Gastrocnemius medialis (tissue), 4 donors: ENCODE measurements around the gene PCSK6. TPM values are rescaled to one million over a fixed set of nuclear protein-coding genes. Genes with fewer than 3 reads are reported as not detected.
A peak's percentile ranks its signal among the peaks of the same experiment; 100 is the strongest.

Source experiments
- ATAC-seq, 2 donors: fragments of 150-250 bp; one replicate each; pipeline ENCODE4 v1.9.1; 2016
- DNase-seq, 2 donors: peaks; one replicate each; pipeline ENCODE4 v3.0.0-alpha.2; 2019
- H3K27ac ChIP-seq, 4 donors: fragments of 200-600 bp; sonication (generic); 1 replicate in 1 of 4; 2 replicates in 3 of 4; pipeline ENCODE4 v1.5.1; 2016 to 2018; ENCODE audit warnings: mild to moderate bottlenecking in 2 of 4, moderate library complexity in 1 of 4
- H3K27me3 ChIP-seq, 3 donors: fragments of 200-600 bp; sonication (generic) in 2 of 3; 1 replicate in 1 of 3; 2 replicates in 2 of 3; pipeline versions ENCODE4 v1.5.1 to v1.6.0; 2016 to 2019; ENCODE audit warnings: mild to moderate bottlenecking in 1 of 3, moderate library complexity in 1 of 3
- H3K36me3 ChIP-seq, 2 donors: fragments of 200-600 bp; sonication (generic) in 1 of 2; one replicate each; pipeline ENCODE4 v1.5.1; 2017 to 2018
- H3K4me1 ChIP-seq, 2 donors: fragments of 200-600 bp; sonication (generic) in 1 of 2; one replicate each; pipeline ENCODE4 v1.5.1; 2016 to 2017; ENCODE audit warnings: mild to moderate bottlenecking in 2 of 2
- H3K4me3 ChIP-seq, 4 donors: fragments of 200-600 bp; sonication (generic) in 3 of 4; 1 replicate in 1 of 4; 2 replicates in 3 of 4; pipeline ENCODE4 v1.5.1; 2016 to 2019; ENCODE audit warnings: mild to moderate bottlenecking in 2 of 4
- H3K9me3 ChIP-seq, 3 donors: fragments of 200-600 bp; sonication (generic) in 2 of 3; 1 replicate in 1 of 3; 2 replicates in 2 of 3; pipeline ENCODE4 v1.5.1; 2016 to 2019
- POLR2A ChIP-seq, 2 donors: fragments of 450-650 bp; IDR thresholded peaks; one replicate each; pipeline ENCODE4 v1.6.1; 2017; ENCODE audit warnings: antibody characterized with exemption in 2 of 2, mild to moderate bottlenecking in 2 of 2, moderate library complexity in 2 of 2
- in situ Hi-C, 4 donors: fragments of 200-750 bp; cut with MboI; loops; one replicate each; pipeline versions ENCODE4 v1.15.0 to v1.8.0; 2017; ENCODE audit warnings: low sequenced_read_pairs in 4 of 4
- intact Hi-C: fragments of 100-400 bp; cut with DNase I; formaldehyde crosslinking; loops from one replicate; pipeline ENCODE4 v1.15.1; 2023; ENCODE audit warnings: low total_unique reads
- total RNA-seq, 4 donors: library from RNA; depleted of rRNA; stranded (reverse); fragments of >200 nt; gene quantifications; one replicate each; pipeline versions ENCODE4 v1.1.0 to v1.2.3, GENCODE V29; 2016
- TF ChIP-seq, protein P1 (sequence below), 5 experiments: fragments of 450-650 bp in 3 of 5; fragments of 200-600 bp in 2 of 5; sonication (generic) in 2 of 5; IDR thresholded peaks in 4 of 5; conservative IDR thresholded peaks in 1 of 5; 1 replicate in 4 of 5; 2 replicates in 1 of 5; pipeline ENCODE4 v1.5.1; 2016 to 2019; ENCODE audit warnings: antibody characterized with exemption in 5 of 5, mild to moderate bottlenecking in 3 of 5, moderate library complexity in 3 of 5

The PCSK6 gene
- total RNA-seq, 4 donors from 2014 or later, result 12.8 to 46.0 (median 23.6) TPM

GRCh38 chr15:101458908-101459578 is 30.5 kb downstream of the PCSK6 start:
- TF ChIP-seq POLR2A (IDR thresholded peaks at IDR 0.05), result no peak
- TF ChIP-seq, protein P1, sequence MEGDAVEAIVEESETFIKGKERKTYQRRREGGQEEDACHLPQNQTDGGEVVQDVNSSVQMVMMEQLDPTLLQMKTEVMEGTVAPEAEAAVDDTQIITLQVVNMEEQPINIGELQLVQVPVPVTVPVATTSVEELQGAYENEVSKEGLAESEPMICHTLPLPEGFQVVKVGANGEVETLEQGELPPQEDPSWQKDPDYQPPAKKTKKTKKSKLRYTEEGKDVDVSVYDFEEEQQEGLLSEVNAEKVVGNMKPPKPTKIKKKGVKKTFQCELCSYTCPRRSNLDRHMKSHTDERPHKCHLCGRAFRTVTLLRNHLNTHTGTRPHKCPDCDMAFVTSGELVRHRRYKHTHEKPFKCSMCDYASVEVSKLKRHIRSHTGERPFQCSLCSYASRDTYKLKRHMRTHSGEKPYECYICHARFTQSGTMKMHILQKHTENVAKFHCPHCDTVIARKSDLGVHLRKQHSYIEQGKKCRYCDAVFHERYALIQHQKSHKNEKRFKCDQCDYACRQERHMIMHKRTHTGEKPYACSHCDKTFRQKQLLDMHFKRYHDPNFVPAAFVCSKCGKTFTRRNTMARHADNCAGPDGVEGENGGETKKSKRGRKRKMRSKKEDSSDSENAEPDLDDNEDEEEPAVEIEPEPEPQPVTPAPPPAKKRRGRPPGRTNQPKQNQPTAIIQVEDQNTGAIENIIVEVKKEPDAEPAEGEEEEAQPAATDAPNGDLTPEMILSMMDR (IDR thresholded peaks at IDR 0.05 in 4 of 5, conservative IDR thresholded peaks at IDR 0.05 in 1 of 5), result no peak
- no peaks in the 10 kb centered on the region for H3K27me3 ChIP-seq
- ATAC-seq, result no peak
- intact Hi-C loops (loop anchor here (10.0 kb wide), 1 partner anchor 186 kb away; no protein-coding TSS in a partner anchor), in situ Hi-C loops (no loop called here)
- no peaks in the 10 kb centered on the region for H3K36me3 ChIP-seq
- H3K9me3 ChIP-seq, result no peaks in the 10 kb centered on the region
- H3K27ac ChIP-seq, result peak overlapping the region; percentile 12 to 58 (median 35)
- no peak overlapping the region for H3K4me3 ChIP-seq
- peaks cover 15 to 21% of the 10 kb centered on the region in 2 donors for H3K4me1 ChIP-seq
- DNase-seq, result no peak

GRCh38 chr15:101458158-101458900 is 31.2 kb downstream of the PCSK6 start:
- Histone ChIP-seq H3K36me3 (no peaks in the 10 kb centered on the region), H3K27ac (peak overlapping the region; percentile 12 to 58 (median 35)), H3K4me1 (peaks cover 15 to 21% of the 10 kb centered on the region in 2 donors), H3K27me3 (no peaks in the 10 kb centered on the region), H3K4me3 (no peak overlapping the region), H3K9me3 (no peaks in the 10 kb centered on the region)
- TF ChIP-seq, protein P1 (IDR thresholded peaks at IDR 0.05 in 4 of 5, conservative IDR thresholded peaks at IDR 0.05 in 1 of 5), result no peak
- no peak for TF ChIP-seq POLR2A (IDR thresholded peaks at IDR 0.05)
- intact Hi-C loops (loop anchor here (10.0 kb wide), 1 partner anchor 186 kb away; no protein-coding TSS in a partner anchor), in situ Hi-C loops (no loop called here)
- DNase-seq (no peak), ATAC-seq (no peak)

GRCh38 chr15:101457696-101458095 is 31.8 kb downstream of the PCSK6 start:
- Histone ChIP-seq H3K4me3 (no peak overlapping the region), H3K4me1 (peaks cover 15 to 21% of the 10 kb centered on the region in 2 donors), H3K27ac (peak overlapping the region in 1 of 4 donors; percentile 94), H3K9me3 (no peaks in the 10 kb centered on the region), H3K27me3 (no peaks in the 10 kb centered on the region), H3K36me3 (no peaks in the 10 kb centered on the region)
- ATAC-seq (no peak), DNase-seq (no peak)
- in situ Hi-C loops (no loop called here), intact Hi-C loops (loop anchor here (10.0 kb wide), 1 partner anchor 187 kb away; no protein-coding TSS in a partner anchor)
- TF ChIP-seq, protein P1 (IDR thresholded peaks at IDR 0.05 in 4 of 5, conservative IDR thresholded peaks at IDR 0.05 in 1 of 5), result no peak
- no peak for TF ChIP-seq POLR2A (IDR thresholded peaks at IDR 0.05)

DNA sequence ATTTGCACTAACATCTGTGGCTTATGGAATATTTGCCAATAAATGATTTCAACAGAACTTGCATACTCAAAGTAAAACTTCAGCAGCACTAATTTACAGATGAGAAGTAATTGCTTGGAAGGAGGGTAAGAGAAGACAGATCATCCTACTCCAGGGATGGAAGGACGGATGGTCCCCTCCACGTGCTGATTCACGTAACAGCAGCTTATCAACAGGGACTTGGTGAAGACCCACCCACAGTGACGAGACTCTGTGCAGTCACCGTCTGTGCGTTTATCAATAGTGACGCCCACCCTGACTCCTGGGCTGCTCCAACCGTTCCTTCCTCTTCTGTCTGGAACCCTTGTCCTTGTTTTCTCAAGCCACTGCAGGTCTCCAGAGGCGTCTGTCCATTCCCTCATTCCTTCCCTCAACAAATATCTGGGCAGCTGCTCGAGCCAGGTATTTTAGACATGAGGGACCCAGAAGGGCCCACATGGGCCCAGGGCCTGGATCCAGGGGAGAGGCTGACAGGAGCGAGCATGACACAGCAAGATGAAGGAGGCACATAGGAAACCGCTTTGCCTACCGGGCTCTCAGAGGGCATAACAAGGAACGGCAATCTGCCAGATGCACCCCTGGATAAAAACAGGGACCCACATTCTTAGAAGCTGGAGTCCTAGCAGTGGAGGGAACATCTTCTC is 33.3 kb downstream of the PCSK6 start:
- Histone ChIP-seq H3K36me3 (no peaks in the 10 kb centered on the region), H3K27ac (peak overlapping the region; percentile 78 to 94 (median 88)), H3K4me3 (no peak overlapping the region), H3K4me1 (peaks cover 24 to 35% of the 10 kb centered on the region in 2 donors), H3K27me3 (no peaks in the 10 kb centered on the region), H3K9me3 (no peaks in the 10 kb centered on the region)
- ATAC-seq (no peak), DNase-seq (no peak)
- intact Hi-C loops, result loop anchor here (10.0 kb wide), 1 partner anchor 189 kb away; no protein-coding TSS in a partner anchor
- TF ChIP-seq POLR2A (IDR thresholded peaks at IDR 0.05), result no peak
- TF ChIP-seq, protein P1 (IDR thresholded peaks at IDR 0.05 in 4 of 5, conservative IDR thresholded peaks at IDR 0.05 in 1 of 5), result no peak
- in situ Hi-C loops, result no loop called here
